Stimulated activated CD4-positive, alpha-beta T cell treated with anti-CD3 and anti-CD28 coated beads, Interleukin-1b, Interleukin-23, amount 100 ng/mL, for 48 hours (primary cell): ENCODE measurements around the gene OCSTAMP.

ENCODE experiments used
- DNase-seq: peaks from one replicate; pipeline ENCODE4 v3.0.0-alpha.2; 2020

OCSTAMP gene

DNA sequence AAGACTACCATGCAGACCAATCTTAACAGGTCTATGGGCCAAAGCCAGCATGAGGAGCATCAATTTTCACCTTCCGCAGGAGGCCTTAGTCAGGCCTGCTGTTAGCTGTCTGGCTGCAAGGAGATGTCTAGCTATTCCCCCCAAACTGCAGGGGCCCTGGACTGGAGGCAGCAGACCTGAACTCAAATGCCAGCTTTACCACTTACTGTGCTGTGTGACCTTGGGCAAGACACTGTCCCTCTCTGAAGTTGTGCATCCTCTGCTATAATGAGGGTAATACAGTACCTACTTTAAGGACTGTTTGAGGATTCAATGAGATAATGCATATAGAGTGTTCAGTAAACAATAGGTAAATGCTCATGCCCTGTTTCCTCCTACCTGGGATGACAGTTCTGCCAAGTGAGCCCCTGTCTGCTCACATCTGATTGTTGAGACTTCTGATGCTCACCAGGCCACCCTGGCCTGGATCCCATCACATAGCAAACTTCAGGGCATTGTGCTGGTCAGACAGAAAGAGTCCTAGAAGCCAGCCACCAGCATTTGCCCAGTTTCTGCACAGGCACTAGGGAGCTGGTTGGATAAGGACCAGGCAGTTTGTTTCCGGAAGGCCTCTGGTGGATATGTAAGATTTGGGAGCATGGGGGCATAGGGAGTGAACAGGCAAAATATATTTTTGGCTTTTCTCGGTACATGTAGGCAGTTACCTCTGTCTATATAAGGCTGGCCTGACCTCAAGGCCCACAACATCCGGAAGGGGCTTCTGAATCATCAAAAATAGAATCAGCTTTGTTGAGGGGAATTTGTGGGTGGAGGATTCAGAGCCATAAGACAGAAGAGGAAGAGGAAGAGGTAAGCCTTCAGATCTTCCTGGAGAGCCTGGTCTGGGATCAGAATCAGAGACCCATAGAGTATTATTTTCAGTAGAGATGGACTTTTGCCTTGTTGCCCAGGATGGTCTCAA is 2.3 kb upstream of the OCSTAMP start:
- DNase-seq: peak; percentile 57

DNA sequence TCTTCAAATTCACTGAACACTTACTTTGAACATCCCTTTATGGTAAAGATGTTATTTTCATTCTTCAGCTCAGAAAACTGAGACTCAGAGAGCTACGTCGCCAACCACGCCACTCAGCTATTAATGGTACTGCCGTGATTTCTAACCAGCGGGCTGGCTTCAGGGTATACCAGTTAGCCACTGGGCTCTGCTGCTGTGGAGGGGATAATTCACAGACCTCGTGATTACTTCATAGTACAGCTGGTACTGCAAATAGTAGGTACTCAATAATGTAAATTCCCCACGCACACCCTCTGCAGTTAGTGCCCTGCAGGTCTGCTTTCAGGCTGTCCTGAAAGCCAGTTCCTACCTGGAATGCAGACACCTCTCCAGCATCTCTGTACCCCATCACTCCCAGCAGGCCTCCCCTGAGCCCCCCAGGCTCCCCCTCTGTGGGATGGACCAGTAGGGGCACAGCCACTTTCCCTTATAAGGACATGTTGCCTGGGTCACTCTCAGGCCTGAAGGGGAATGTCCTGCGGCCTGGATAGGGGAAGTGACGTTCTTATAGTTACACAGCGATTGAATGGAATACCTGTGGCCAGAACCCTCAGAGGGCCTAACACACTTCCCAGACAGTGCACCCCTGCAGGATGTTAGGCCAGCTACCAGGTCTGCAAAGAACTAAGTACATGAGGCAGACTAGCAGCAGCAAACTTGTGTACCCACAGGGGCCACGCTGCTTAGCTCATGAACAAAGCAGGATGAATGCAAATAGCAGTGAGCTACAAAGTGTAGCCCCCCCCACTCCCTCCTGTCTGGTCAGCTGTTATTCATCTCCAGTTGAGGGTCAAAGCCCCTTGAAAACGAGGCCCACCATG is 1.3 kb upstream of the OCSTAMP start:
- DNase-seq: no peak

DNA sequence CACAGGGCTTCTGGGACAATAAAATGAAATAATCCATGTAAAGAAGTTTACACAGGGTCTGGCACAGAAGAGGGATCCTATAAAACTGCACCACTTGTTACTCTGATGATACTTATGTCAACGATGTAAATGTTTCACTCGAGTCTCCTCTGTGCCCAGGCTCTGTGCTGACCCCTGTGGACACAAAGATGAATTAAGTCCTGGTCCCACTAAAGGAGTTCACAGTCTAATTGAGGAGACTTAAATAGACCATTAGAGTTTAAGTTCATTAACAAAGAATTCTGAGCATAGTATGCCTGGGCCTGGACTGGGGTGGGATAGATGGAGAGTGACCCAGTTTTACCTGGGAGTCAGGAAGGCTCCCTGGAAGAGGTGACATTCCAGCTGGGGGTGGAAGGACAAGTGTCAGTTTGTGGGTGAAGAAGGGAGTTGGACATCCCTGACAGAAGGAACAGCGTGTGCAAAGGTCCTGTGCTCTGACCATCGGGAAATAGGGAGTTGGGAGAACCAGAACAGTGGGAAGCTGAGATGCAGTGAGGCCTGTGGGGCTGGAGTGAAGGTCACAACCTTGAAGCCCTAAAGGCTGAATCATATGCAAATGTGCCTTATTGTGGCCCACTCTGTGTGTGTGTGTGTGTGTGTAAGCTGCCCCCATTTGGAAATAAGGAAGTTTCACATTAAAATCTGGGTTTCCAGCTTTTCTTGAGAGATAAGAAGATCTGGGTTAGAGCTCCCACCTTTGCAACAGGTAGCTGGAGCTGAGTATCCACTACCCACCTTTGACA is 1.1 kb downstream of the OCSTAMP start:
- no peak for DNase-seq

DNA sequence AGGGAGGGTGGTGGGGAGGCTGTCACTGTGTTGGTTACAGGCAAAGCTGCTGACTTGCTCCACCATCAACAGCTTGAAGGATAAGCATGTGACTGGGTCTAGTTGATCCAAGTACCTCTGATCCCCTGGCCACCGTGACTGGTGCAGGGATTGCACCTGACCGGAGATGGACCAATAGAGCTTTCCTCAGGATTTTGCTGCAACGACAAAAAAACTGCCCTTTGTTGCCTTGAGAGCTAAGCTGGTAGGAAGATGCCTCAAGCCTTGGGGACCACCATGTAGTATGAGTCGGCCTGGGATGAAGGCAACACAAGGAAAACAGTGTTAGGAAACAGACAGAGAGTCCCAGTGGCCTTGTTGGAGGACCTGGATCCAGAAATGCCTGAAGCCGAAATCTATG is 1.8 kb downstream of the OCSTAMP start:
- no peak for DNase-seq

DNA sequence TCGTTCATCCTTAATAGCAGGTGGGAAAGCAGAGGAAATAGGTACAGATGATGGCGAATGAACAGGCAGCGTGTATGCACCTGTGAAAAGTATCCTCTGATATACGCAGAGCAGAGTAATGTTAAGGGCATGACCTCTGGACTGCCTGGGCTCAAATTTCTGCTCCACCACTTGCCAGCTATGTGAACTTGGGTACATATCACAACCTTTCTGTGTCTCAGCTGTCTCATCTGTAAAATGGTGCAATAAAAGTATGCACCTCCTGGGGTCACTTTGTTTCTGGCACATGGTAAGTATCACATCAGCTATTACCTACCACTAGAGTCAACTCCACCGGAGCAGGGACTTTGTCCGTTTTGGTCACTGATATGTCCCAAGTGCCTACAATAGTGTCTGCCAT is 2.5 kb downstream of the OCSTAMP start:
- DNase-seq: no peak

DNA sequence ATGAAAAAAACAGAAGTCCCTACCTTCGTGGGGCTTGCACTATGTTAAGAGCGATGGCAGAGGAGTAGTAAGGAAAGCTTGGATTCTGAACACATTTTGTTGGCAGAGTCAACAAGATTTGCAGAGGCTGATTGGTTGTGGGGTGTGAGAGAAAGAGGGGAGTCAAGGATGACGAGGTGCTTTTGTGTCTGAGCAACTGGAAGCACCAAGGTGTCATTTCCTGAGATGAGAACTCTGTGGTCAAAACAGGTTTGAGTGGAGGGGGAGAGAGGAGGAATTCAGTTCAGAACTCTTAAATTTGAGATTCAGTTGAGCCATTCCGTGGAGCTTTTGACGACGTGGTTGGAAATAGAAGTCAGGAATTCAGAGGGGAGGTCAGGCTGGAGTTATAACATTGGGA is 3.5 kb downstream of the OCSTAMP start:
- no peak for DNase-seq

DNA sequence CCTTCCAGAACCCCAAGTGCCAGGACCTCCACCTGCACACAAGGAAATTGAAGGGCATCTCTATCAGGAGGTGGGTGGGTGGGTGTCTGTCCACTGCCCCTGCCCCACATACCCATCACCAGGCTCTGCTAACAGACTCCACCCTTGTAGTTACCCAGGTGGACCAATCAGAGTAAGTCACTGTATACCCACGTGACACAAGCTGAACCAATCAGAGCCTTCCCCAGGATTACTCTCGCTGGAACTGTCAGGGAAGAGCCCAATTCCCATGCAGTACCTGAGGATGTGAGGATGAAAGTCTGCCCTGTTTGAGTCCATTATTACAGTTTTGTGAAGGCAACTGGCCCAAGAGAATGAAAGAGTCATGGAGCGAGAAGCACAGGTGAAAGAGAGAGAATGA is 4.2 kb downstream of the OCSTAMP start:
- DNase-seq: no peak

DNA sequence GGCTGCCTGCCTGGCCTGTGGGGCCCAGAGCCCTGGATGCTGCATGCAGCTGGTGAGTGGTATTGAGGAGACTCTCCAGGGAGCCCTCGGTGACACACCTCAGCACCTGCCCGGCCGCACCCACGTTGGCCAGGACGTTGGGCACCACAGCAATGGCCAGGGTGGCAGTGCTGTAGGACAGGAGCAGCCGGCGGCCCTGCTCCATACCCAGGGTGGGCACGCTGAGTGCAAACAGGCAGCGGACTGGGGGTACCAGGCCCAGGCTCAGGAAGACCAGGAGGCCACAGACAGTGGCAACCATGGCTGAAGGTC is 4.7 kb downstream of the OCSTAMP start:
- no peak for DNase-seq

DNA sequence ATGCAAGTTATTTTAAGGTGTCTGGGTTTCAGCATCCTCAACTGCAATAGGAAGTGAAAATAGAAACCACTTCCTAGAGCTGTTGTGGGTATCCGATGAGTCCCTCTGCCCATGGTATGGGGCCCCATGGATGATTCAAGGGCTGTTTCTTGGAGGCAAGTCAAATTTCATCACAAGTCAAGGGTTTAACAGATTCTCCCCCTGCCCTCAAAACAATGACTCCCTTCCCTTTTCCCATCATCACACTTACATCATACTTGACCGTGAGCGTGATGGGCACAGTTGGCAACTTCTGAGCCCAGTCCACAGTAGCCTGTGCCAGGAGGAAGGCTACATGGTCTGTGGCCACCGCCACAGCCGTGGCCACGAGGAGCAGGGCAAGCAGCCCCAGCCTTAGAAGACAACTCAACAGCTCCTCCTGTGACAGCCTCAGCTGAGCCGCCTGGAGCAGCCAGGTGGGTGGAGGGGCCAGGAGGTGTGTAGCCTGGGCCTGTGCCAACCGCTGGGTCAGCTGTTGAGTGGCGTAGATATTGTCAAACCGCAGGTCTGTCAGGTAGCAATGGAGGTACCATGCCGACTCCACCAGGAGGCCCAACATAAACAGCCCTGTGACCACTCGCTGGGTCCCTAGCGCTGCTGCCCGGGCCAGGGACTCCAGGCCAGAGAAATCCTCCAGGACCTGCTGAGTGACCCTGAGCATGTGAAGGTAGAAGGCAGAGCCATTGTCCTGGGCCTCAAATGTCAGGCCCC is 5.2 kb downstream of the OCSTAMP start:
- peak; percentile 69 for DNase-seq

DNA sequence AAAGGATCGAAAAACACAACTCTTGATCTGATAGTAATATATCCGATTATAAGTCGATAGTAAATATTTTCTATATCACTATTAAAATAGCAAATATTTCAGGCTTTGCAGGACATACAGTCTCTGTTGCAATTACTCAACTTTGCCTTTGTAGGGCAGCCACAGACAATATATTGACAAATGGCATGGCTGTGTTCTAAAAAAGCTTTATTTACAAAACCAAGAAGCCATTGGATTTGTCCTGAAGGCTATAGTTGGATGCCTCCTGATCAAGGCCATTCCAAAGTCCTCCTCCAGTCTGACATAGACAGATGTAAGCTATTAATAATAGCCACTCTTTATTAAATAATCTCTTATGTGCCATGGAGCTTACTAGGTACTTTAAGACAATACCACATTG is 5.9 kb downstream of the OCSTAMP start:
- no peak for DNase-seq

DNA sequence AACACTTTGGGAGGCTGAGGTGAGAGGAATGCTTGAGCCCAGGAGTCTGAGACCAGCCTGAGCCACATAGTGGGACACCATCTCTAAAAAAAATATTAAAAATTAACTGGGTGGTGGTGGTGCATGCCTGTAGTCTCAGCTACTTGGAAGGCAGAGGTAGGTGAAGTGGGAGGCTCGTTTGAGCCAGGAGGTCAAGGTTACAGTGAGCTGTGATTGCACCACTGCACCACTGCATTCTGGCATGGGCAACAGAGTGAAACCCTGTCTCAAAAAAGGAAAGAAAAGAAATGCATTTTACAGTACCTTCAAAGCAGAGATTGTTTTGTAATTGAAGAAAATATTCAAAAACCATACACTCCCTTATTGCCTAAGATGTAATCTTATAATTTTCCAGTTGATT is 6.5 kb downstream of the OCSTAMP start:
- DNase-seq: no peak

DNA sequence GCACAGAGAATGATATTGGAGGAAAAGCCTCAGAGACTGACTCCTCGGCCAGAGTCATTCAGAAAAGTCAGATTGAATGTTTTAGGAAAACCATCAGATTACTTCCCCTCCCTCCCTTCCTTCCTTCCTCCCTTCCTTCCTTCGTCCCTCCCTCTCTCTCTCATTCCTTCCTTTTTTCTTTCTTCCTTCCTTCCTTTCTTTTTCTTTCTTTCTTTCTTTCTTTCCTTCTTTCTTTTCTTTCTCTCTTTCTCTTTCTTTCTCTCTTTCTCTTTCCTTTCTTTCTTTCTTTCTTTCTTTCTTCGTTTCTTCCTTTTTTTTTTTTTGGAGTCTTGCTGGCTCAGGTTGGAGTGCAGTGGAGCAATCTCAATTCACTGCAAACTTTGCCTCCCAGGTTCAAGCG is 7.4 kb downstream of the OCSTAMP start:
- DNase-seq: no peak

DNA sequence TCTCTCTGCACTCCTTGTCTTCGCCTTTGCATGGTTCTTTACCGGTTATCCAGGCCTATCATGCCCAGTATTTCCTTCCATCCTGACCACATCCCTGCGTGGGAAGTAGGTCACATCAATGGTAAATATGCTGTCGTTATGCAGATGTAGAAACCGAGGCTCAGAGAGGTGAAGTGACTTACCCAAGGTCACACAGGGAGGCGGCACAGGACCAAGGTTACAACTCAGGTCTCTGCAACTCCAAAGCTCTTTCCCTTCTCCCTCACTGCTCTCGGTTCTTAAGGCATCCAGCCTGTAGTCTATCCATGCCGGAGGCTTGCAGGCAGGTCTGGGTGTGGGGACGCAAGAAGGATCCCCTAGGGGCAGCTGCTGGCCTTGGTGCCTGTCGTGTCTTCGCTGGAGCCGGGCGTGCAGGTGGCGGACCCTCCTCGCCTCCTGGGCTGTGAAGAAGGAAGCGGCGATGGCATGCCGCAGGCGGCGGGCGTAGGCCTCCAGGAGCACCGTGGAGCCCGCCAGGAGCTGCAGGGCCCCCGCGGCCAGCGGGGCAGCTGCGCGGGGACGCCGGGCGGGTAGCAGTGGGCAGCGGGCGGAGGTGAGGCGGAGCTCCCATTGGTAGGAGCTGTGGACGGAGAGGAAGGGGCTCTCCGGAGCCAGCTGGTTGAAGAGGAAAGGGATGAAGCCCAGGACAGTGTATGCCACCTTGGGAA is 9.1 kb downstream of the OCSTAMP start:
- no peak for DNase-seq

DNA sequence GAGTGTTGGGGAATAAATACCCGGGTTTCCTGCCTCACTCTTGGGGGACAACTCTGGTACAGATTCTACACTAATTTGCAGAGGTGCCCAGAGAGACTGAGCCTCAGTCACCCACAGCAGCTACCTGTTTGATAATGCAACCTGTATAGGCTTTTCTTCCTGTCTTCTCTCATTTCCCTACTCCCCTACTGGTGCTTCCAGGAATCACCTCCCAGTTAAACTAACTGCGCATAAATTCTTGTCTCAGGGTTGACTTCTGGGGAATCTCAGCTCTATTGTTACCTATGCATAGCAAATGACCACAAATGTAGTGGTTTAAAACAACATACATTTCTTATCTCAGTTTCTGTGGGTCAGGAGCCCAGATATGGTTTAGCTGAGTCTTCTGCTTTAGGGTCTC is 11.3 kb downstream of the OCSTAMP start:
- DNase-seq: no peak

DNA sequence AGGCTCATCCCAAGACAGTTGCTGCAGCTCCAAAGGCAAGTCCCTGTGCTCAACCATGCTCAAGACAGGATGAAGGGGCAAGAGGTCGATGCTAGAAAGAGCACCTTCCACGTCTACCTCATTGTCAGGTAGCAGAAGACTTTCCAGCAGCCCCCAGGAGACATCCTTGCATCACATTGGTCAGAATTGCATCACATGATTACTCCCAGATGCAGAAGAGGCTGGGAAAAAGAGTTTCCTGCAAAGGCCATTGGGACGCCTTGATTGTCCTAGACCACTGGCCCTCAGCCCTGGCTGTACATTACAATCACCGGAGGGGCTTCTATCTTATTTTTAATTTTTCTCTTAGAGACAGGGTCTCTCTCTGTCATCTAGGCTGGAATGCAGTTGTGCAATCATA is 19.8 kb downstream of the OCSTAMP start:
- DNase-seq: no peak

DNA sequence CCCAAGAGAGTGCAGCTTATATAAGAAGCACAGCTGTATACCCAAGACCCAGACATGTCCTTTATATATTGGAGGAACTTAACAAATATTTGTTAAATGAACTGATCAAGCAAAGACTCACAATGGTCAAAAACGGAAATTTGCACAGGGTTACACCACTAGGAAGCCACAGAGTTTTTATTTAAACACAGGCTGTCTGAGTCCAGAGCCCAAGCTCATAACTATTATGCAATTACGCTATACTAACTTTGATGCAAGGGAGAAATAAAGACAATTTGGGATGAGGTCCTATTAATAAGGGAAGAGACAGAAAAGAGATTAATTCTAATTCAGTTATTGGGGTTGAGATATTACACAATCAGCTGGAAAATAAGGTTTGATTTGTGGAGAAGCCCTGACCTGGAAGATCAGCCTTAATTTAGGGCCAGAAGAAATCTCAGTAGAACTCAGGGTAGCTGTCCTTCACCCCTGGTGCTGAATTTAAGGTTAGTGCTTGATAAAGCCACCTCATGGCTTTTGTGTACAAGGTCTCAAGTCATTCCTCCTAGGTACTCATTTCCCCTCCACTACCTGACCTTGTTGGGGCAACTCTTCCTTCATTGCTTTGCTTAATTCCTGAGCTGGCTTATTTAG is 26.6 kb downstream of the OCSTAMP start:
- no peak for DNase-seq

DNA sequence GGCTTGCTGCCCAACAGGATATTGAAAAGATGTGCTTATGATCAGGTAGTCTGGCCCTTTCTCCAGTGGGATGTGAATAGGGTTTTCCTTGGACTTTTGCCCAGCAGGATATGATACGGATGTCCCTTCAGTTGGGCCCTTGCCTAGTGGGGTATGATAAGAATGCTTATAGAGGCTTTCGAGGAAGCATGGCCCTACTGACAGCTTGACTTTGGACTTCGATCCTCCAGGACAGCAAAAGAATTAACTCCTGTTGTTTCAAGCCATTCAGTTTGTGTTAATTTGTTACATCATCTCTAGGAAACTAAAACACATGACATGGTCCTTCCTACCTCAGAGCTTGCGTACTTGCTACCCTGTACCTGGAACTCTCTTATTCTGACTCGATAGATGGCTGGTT is 27.3 kb downstream of the OCSTAMP start:
- no peak for DNase-seq

DNA sequence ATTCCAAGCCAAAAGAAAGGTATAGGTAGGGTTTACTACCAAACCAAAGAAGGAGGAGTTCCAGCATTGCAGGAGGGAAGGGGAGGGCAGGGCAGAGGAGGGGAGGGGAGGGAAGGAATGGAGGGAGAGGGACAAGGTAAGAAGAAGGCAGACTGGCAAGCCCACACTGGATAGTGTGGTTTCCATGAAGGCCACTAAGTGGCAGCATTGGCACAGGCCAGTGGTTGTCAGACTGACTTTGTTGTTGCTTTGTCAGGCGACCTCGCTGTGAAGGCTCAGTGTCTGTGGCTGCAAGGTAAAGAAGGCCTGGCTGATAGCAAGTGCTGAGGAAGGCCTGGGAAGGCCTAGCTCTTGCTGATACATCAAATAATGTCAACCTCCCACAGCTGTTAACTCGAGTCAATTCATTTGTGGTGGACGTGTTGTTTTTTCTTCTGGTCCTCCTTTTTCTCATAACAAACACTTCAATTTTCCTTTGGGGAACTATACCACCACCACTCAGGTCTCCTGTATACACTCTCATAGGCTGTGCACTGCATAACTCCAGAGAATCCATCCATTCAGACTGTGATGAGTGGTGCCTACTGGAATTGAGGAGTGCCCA is 29.4 kb downstream of the OCSTAMP start:
- peak; percentile 54 for DNase-seq

DNA sequence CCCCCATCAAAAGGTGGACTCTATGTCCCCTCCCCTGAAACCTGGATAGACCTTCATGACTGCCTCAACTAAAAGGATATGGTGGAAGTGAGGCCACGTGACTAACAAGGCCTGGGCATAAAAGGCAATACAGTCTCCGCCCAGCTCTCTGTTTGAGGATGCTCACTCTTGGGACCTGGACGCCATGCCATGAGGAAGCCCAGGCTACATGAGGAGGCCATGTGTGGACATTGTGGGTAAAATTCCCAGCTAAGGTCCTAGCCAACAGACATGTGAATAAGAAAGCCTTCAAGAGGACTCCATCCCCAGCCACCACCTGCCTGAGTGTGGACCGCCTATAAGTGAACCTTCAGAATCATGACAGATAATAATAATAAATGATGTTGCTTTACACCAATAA is 29.9 kb downstream of the OCSTAMP start:
- DNase-seq: no peak

DNA sequence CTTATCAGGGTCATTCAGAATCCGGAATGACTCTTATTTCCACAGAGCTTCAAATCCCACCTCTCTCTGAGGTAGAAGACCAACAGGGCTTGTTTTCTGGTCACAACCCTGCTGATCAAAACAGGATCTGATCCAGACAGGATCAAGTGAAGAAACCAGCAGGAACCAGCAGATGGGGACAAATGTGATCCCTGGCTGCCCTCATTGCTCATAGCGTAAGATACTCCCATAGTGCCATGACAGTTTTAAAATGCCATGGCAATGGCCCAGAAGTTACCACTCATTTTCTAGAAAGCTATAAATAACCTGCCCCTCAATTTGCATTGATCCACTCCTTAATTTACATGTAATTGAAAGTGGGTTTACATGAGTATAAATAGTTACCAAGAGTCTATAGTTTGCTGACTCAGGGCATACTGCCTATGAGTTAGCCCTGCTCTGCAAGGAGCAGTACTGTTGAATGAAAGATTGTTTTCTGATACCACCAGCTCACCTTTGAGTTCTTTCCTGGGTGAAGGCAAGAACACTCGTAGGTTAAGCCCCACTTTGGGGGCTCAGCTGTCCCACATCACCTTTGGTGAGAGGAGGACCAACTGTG is 30.9 kb downstream of the OCSTAMP start:
- DNase-seq: no peak
